Activated naive CD8-positive, alpha-beta T cell (primary cell): ENCODE data around the gene ARMC3.
"Not testable (repeated sequence)": the region's sequence is repeated elsewhere in the genome, so short reads cannot be mapped to it uniquely, and the experiment has no call there.

Experiments
- H3K27ac Mint-ChIP-seq: one replicate; pipeline ENCODE4 v1.8.0; 2021; ENCODE audit warnings: mixed read lengths
- H3K27me3 Mint-ChIP-seq: one replicate; pipeline ENCODE4 v1.8.0; 2021; ENCODE audit warnings: mixed read lengths
- H3K36me3 Mint-ChIP-seq: one replicate; pipeline ENCODE4 v1.8.0; 2021; ENCODE audit warnings: mixed read lengths
- H3K4me1 Mint-ChIP-seq: one replicate; pipeline ENCODE4 v1.8.0; 2021; ENCODE audit warnings: low read depth, mixed read lengths
- H3K4me3 Mint-ChIP-seq: one replicate; pipeline ENCODE4 v1.8.0; 2021; ENCODE audit warnings: mild to moderate bottlenecking, mixed read lengths
- H3K9me3 Mint-ChIP-seq: one replicate; pipeline ENCODE4 v1.8.0; 2021; ENCODE audit warnings: low read depth, mixed read lengths

Gene ARMC3

GRCh38 chr10:22911067-22911466 is 16.8 kb upstream of the ARMC3 start:
- no peak overlapping the region for H3K27ac Mint-ChIP-seq
- peaks cover 6% of the 10 kb centered on the region for H3K4me1 Mint-ChIP-seq
- H3K9me3 Mint-ChIP-seq = peaks cover 4% of the 10 kb centered on the region
- H3K4me3 Mint-ChIP-seq = no peak overlapping the region
- peaks cover 9% of the 10 kb centered on the region for H3K36me3 Mint-ChIP-seq
- no peaks in the 10 kb centered on the region for H3K27me3 Mint-ChIP-seq

GRCh38 chr10:22911889-22912762 is 15.7 kb upstream of the ARMC3 start:
- H3K27me3 Mint-ChIP-seq = no peaks in the 10 kb centered on the region
- peaks cover 6% of the 10 kb centered on the region for H3K4me1 Mint-ChIP-seq
- H3K4me3 Mint-ChIP-seq = no peak overlapping the region
- H3K27ac Mint-ChIP-seq = no peak overlapping the region
- peaks cover 4% of the 10 kb centered on the region for H3K9me3 Mint-ChIP-seq
- peaks cover 9% of the 10 kb centered on the region for H3K36me3 Mint-ChIP-seq

- Mint-ChIP-seq H3K27me3 (no peaks in the 10 kb centered on the region), H3K4me1 (peaks cover 6% of the 10 kb centered on the region), H3K27ac (no peak overlapping the region), H3K9me3 (peaks cover 4% of the 10 kb centered on the region), H3K4me3 (no peak overlapping the region), H3K36me3 (peaks cover 9% of the 10 kb centered on the region)
Observed at GRCh38 chr10:22912763-22913384, 15.0 kb upstream of the ARMC3 start.

GRCh38 chr10:22913474-22914092 is 14.3 kb upstream of the ARMC3 start:
- Mint-ChIP-seq H3K4me1 (peaks cover 6% of the 10 kb centered on the region), H3K4me3 (no peak overlapping the region), H3K27ac (no peak overlapping the region), H3K27me3 (no peaks in the 10 kb centered on the region), H3K36me3 (peaks cover 7% of the 10 kb centered on the region), H3K9me3 (peaks cover 4% of the 10 kb centered on the region)

GRCh38 chr10:22915314-22915713 is 12.5 kb upstream of the ARMC3 start:
- peaks cover 4% of the 10 kb centered on the region for H3K9me3 Mint-ChIP-seq
- H3K27ac Mint-ChIP-seq = no peak overlapping the region

GRCh38 chr10:22925088-22925487 is 2.8 kb upstream of the ARMC3 start:
- H3K27me3 Mint-ChIP-seq = peaks cover 7% of the 10 kb centered on the region
- peaks cover 10% of the 10 kb centered on the region for H3K9me3 Mint-ChIP-seq
- no peak overlapping the region for H3K4me3 Mint-ChIP-seq
- H3K36me3 Mint-ChIP-seq = peaks cover 9% of the 10 kb centered on the region
- no peak overlapping the region for H3K27ac Mint-ChIP-seq
- H3K4me1 Mint-ChIP-seq = peaks cover 2% of the 10 kb centered on the region

More at GRCh38 chr10:22915314-22915713, 12.5 kb upstream of the ARMC3 start:
- Mint-ChIP-seq H3K27me3 (no peaks in the 10 kb centered on the region), H3K36me3 (no peaks in the 10 kb centered on the region), H3K4me1 (peaks cover 6% of the 10 kb centered on the region), H3K4me3 (no peak overlapping the region)

- H3K27me3 Mint-ChIP-seq = peaks cover 2% of the 10 kb centered on the region
- no peak overlapping the region for H3K27ac Mint-ChIP-seq
Observed at GRCh38 chr10:22927166-22927565, 687 bp upstream of the ARMC3 start.

GRCh38 chr10:22929053-22929452 is 1.2 kb downstream of the ARMC3 start:
- H3K4me1 Mint-ChIP-seq, H3K27me3 Mint-ChIP-seq, H3K27ac Mint-ChIP-seq, H3K36me3 Mint-ChIP-seq, H3K9me3 Mint-ChIP-seq: not testable (repeated sequence)
- peak overlapping the region; percentile 17 for H3K4me3 Mint-ChIP-seq

More at GRCh38 chr10:22927166-22927565, 687 bp upstream of the ARMC3 start:
- H3K4me1 Mint-ChIP-seq = peaks cover 2% of the 10 kb centered on the region
- peaks cover 4% of the 10 kb centered on the region for H3K9me3 Mint-ChIP-seq
- no peak overlapping the region for H3K4me3 Mint-ChIP-seq
- H3K36me3 Mint-ChIP-seq = peaks cover 6% of the 10 kb centered on the region

GRCh38 chr10:22931948-22932347 is 4.1 kb downstream of the ARMC3 start:
- Mint-ChIP-seq H3K9me3 (no peaks in the 10 kb centered on the region), H3K27me3 (peaks cover 2% of the 10 kb centered on the region), H3K4me1 (peaks cover 2% of the 10 kb centered on the region), H3K36me3 (peaks cover 2% of the 10 kb centered on the region), H3K4me3 (no peak overlapping the region), H3K27ac (no peak overlapping the region)

GRCh38 chr10:22932626-22933370 is 4.9 kb downstream of the ARMC3 start:
- Mint-ChIP-seq H3K9me3 (no peaks in the 10 kb centered on the region), H3K36me3 (peaks cover 2% of the 10 kb centered on the region), H3K27me3 (peaks cover 2% of the 10 kb centered on the region), H3K4me1 (peaks cover 2% of the 10 kb centered on the region), H3K27ac (no peak overlapping the region), H3K4me3 (no peak overlapping the region)

- no peaks in the 10 kb centered on the region for H3K36me3 Mint-ChIP-seq
- no peaks in the 10 kb centered on the region for H3K4me1 Mint-ChIP-seq
- no peaks in the 10 kb centered on the region for H3K9me3 Mint-ChIP-seq
- H3K4me3 Mint-ChIP-seq = no peak overlapping the region
- no peak overlapping the region for H3K27ac Mint-ChIP-seq
- H3K27me3 Mint-ChIP-seq = no peaks in the 10 kb centered on the region
Observed at GRCh38 chr10:22934726-22935125, 6.9 kb downstream of the ARMC3 start.

- H3K4me3 Mint-ChIP-seq = no peak overlapping the region
- H3K4me1 Mint-ChIP-seq = no peaks in the 10 kb centered on the region
- no peaks in the 10 kb centered on the region for H3K9me3 Mint-ChIP-seq
- no peak overlapping the region for H3K27ac Mint-ChIP-seq
- peaks cover 6% of the 10 kb centered on the region for H3K36me3 Mint-ChIP-seq
- H3K27me3 Mint-ChIP-seq = no peaks in the 10 kb centered on the region
Observed at GRCh38 chr10:22942437-22942836, 14.6 kb downstream of the ARMC3 start.

GRCh38 chr10:22945934-22946673 is 18.3 kb downstream of the ARMC3 start:
- H3K36me3 Mint-ChIP-seq = peaks cover 18% of the 10 kb centered on the region
- peaks cover 14% of the 10 kb centered on the region for H3K9me3 Mint-ChIP-seq
- H3K27me3 Mint-ChIP-seq = no peaks in the 10 kb centered on the region
- H3K4me3 Mint-ChIP-seq = no peak overlapping the region
- H3K27ac Mint-ChIP-seq = no peak overlapping the region
- no peaks in the 10 kb centered on the region for H3K4me1 Mint-ChIP-seq

- Mint-ChIP-seq H3K36me3 (peaks cover 2% of the 10 kb centered on the region), H3K4me1 (no peaks in the 10 kb centered on the region), H3K27me3 (no peaks in the 10 kb centered on the region), H3K4me3 (no peak overlapping the region), H3K27ac (no peak overlapping the region), H3K9me3 (peaks cover 7% of the 10 kb centered on the region)
Observed at GRCh38 chr10:22954970-22955369, 27.1 kb downstream of the ARMC3 start.
